Kasumi-1 (cell line): Measurements from ENCODE around the gene CES2.
A peak's percentile ranks its signal among the peaks of the same experiment; 100 is the strongest.
"Not testable (repeated sequence)": the region's sequence is repeated elsewhere in the genome, so short reads cannot be mapped to it uniquely, and the experiment has no call there.

Source experiments
- DNase-seq, 2 experiments: peaks; one replicate each; lab custom pipeline; 2025; lab: John Stamatoyannopoulos, UW

Gene CES2, protein sequence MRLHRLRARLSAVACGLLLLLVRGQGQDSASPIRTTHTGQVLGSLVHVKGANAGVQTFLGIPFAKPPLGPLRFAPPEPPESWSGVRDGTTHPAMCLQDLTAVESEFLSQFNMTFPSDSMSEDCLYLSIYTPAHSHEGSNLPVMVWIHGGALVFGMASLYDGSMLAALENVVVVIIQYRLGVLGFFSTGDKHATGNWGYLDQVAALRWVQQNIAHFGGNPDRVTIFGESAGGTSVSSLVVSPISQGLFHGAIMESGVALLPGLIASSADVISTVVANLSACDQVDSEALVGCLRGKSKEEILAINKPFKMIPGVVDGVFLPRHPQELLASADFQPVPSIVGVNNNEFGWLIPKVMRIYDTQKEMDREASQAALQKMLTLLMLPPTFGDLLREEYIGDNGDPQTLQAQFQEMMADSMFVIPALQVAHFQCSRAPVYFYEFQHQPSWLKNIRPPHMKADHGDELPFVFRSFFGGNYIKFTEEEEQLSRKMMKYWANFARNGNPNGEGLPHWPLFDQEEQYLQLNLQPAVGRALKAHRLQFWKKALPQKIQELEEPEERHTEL

DNA sequence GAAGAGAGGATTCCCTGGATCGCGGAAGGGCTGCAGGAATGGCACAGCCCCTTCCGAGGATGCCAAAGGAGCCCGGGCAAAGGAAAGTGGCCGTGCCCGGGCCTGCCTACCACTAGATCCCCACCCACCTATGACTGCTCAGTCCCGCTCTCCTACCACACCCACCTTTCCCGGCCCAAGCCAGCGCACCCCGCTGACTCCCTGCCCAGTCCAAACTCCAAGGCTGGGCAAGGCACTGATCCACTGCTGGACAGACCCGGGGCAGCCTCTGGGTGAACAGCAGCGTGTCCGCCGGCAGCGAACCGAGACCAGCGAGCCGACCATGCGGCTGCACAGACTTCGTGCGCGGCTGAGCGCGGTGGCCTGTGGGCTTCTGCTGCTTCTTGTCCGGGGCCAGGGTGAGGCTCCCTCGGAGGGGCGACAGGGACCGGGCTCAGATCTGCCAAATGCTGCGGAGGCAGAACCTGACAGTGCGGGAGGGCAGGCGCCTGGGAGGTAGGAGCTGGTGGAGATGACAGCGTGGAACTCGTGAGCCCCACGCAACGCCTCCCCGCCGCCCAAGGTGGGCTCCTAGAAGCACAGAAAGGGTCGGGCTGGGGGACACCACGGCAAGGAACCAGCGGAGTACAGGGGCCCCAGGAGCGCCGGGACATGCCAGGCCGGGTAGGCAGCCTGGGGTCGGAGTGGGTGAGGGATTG is at the start of gene CES2:
Gene CES2 (plus strand): TSS at position 203 of the 698 bp plus-strand sequence. CDS start 120 bp downstream, at position 323.
- DNase-seq = no peak

DNA sequence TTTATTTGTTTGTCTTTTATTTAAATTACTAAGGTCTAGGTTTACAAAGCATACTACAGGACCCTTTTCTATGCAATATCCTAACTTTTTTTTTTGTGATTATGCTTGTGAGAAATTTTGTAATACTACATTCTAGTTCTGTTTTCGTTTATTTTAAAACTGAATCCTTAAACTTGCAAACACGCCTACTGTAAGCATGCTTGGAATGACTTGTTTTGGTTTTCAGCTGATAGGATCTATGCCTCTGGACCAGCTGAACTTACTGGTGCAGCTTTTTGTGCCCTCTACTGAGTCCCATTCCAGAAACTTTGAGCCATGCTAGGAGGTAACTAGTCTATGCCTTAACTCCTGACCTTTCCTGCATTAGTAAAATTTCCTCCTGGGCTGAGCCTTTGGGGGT is 49.0 kb upstream of the CES2 start:
- DNase-seq = no peak

DNA sequence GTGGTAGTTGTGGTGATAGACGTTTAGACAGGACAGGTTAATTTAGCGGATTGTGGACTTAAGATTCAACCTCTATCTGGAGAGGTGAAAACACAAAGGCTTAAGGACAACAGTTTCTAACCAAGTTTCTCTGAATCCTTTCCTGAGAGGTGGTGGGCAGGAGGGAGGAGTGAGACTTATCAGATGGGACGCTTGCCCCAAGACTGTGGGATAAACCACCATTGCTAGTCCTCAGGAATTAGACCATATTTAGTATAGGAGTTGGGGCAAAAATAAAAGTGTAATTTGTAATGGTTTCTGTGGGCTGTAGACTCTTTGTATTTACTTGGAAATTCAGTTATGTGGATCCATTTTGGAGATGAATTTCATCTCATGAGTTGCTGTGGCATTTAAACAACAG is 48.4 kb upstream of the CES2 start:
- DNase-seq = no peak

DNA sequence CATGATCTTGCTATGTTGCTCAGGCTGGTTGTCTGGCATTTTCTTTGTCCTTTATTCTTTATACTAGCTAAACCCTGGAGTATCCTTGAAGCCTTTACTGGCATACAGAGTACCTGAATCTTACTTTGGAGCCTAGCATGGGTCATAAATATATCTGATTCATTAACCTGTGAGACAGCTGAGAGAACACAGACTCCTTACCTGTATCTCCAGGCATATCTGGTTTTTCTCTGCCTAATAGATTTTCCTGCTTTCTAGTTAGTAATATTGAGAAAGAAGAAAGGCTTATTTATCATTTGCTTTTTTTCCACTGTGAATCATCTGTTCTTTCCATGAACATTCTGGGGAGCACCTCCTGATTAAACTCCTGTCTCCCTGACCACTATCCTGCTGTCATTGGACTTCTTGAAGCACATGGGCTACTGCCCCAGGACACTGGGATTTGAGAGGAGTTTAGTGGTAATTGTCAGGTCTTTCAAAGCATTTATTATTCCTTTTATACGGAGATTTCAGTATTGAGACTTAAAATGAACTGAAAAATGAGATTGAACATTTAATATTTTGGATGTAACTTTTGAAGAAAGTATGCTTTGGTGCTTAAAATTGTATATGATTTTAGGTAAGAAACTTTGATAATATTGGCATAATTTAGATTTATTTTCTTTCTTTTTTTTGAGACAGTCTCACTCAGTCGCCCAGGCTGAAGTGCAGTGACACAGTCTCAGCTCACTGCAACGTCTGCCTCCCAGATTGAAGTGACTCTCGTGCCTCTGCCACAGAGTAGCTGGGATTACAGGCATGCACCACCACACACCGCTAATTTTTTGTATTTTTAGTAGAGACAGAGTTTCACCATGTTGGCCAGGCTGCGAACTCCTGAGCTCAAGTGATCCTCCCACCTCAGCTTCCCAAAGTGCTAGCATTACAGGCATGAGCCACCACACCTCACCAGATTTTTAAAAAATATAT is 46.4 kb upstream of the CES2 start:
- DNase-seq = no peak

DNA sequence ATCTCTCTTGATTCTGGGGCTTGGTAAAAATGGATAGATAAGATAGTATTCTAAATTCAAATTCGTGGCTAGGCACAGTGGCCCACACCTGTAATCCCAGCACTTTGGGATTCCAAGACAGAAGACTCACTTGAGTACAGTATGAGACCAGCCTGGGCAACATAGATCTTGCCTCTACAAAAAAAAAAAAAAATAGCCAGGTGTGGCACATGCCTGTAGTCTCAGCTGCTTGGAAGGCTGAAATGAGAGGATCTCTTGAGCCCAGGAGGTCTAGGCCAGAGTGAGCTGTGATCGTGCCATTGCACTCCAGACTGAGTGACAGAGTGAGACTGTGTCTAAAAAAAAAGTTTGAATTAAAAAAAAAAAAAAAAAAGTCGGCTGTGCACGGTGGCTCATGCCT is 45.7 kb upstream of the CES2 start:
- DNase-seq = no peak

DNA sequence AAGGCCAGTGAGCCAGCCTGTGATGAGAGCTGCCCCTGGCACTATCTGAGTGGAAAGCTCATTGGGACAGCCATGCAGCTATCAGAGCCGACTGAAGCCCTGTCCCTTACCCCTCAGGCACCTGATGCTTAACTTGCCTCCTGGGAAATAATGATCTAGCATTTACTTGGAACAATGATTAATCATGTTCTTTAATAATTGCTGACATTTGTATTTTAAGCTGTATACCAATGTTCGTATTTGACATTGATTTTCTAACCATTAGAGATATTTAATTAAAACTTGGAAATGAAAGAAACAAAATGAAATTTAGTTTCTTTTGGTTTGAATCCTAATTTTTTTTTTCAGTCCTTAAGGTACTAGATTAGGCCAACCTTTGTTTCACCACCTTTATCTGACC is 44.5 kb upstream of the CES2 start:
- no peak for DNase-seq

DNA sequence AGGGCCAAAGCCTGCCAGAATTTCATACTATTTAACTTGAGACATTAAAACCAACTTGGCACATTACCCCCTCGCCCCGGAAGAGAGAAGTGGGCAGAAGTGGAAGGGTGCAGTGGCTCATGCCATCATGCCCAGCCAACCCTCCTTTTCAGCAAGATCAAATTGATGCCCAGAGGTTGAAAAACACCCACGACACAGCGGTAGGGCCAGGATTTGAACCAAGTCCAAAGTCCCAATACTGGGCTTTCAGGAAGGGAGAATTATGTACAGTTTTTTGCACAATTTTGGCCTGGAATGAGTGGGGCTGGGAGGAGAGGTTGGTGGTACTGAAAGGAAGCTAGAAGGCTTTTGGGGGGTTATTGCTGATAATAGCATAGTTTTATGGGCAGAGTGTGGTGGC is 44.0 kb upstream of the CES2 start:
- no peak for DNase-seq

DNA sequence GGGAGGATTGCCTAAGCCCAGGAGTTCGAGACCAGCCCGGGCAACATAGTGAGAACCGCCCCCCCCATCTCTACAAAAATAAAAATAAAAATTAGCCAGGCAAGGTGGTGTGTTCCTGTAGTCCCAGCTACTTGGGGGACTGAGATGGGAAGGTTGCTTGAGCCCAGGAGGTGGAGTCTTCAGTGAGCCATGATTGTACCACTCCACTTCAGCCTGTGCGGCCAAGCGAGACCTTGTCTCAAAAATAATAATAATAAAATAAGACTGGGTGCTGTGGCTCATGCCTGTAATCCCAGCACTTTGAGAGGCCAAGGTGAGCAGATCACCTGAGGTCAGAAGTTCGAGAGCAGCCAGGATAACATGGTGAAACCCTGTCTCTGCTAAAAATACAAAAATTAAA is 43.5 kb upstream of the CES2 start:
- DNase-seq = no peak

DNA sequence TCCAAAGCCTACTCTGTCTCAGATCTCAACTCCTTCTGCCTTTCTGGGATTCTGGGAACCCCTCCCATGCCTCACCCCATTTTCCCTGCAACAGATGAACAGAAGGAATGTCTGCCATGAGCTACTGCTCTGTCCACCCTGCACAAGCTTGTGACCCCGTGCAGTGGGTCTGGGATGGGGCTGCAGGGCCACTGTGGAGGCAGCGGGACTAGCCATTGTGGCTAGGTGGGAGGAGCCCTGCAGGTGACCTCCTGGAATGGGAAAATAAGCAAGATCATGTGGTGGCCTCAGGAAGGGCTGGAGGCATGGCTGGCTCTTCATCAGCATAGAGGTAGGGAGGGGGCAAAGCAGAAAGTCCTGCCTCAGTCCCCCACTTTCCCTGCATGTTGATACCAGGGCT is 41.3 kb upstream of the CES2 start:
- no peak for DNase-seq

DNA sequence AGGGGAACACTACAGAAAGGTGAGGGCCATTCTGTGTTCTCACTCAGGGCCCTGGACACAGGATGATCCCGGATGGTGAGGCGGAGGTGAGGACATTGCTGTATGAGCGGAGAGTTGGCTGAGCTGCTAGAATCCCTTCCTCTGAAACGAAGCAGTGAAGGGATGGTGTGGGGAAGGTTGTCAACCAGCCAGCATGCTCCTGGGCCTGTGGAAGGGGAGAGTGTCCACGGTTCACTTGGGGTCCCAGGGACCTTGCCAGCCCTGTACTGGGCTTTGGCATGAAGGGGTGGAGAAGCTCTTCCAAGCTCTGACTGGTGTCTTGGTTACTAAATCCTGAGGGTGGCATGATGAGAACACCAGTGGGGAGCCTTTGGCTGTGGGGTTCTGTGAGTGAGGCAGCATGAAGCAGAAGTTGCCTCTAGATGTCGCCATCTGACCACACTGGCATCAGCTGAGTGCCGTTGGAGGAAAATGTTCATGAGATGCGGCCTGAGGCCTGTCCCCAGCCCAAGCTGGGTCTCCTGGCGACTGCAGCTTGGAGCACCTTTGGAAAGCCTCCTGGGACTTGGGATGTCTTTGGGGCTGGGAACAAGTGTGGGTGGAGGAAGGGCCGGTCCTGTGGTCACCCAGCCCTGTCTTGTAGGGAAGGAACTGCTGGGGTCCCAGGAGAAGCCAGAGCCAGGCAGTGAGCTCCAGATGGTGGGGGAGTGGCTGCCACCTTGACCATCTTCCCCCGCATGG is 40.2 kb upstream of the CES2 start:
- DNase-seq = peak; percentile 71 to 73

DNA sequence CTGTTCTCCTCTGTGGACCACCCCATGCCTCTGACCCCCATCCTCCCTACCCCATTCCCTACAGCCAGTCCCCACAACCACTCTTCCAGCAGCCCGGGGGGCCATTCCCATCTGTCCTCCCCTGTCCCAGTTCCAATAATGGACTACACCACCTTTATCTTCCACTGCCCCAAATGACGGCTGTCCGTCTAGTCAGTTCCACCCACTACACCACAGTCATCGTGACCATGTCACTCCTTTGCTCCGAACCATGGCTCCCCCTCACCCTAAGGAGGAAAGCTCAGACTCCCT is 39.7 kb upstream of the CES2 start:
- no peak for DNase-seq

DNA sequence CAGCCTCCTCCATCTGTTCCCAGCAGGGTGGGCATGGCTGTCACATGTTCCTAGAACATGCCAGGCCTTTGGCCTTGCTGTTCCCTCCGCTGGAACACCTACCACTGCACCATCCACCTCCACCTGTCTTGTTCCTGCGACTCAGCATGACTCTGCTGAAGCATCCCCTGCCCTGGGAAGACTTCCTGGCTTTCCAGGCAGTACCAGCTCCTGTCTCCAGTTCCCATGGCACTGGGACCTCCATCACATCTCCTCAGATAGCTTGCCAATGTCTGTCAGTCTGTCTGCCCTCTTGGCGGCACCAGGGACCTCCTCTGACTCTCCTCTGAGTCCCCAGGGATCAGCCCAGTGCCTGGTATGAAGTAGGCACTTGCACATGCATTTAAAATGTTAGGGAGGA is 39.3 kb upstream of the CES2 start:
- no peak for DNase-seq

DNA sequence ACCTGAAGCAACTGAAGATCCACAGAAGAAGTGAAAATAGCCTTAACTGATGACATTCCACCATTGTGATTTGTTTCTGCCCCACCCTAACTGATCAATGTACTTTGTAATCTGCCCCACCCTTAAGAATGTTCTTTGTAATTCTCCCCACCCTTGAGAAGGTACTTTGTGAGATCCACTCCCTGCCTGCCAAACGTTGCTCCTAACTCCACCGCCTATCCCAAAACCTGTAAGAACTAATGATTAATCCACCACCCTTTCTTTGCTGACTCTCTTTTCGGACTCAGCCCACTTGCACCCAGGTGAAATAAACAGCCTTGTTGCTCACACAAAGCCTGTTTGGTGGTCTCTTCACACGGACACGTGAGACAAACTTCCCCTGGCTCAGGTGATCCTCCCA is 38.6 kb upstream of the CES2 start:
- DNase-seq = not testable (repeated sequence)

DNA sequence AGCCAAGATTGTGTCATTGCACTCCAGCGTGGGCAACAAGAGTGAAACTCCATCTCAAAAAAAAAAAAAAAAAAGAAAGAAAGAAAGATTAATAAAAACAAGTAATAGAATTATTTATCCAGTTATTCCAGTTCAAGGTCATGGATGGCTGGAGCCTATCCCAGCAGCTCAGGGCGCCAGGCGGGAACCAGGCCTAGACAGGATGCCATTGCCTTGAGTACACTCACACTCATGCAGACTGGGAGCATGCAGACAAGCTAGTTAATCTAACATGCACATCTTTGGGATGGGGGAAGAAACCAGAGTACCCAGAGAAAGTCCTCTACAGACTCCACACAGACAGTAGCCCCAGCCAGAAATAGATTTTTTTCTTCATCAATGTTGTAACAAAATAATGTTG is 37.1 kb upstream of the CES2 start:
- DNase-seq = no peak

DNA sequence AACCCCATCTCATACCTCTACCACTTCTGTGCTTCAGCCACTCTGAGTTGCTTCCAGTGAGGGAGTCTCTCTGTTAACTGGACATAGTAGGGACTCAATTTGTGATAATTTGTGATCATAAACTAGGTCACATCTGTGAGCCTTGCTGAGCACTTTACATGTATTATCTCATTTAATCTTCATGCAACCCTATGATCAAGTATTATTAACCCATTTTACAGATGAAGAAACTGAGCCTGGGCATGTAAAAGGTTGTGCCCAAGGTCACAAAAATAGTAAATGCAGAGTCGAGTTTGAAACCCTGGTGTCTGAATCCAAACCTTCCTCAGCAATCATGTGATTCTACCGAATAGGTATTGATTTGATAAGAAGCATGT is 36.4 kb upstream of the CES2 start:
- DNase-seq = no peak

DNA sequence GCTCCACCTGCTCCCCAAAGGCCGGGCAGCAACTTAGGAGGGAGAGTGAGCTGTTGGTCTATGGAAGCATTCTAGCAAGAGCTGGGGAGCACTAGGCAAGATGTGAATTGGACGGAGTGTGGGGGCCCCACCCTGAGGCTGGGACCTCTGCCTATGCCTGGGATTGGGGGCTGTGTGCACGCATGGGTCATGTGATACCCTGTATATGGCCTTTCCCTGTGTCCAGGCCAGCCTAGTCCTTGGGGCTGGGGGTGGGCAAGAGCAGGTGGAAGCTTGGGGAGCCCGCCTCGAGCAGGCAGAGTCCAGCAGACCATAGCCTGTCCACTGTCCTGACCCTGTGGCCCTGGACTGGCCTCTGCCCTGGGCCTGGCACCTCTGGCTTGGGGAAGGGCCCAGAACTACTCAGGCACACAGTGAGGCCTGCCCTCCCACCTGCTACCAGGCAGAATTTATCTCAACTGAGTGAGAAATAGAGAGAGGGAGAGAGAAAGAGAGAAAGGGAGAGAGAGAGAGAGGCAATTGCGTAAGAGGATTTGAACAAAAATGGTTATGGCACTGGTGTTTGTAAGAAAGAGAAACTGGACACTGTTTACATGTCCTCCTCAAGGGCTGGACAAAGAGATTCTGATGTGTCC is 35.9 kb upstream of the CES2 start:
- DNase-seq = no peak

DNA sequence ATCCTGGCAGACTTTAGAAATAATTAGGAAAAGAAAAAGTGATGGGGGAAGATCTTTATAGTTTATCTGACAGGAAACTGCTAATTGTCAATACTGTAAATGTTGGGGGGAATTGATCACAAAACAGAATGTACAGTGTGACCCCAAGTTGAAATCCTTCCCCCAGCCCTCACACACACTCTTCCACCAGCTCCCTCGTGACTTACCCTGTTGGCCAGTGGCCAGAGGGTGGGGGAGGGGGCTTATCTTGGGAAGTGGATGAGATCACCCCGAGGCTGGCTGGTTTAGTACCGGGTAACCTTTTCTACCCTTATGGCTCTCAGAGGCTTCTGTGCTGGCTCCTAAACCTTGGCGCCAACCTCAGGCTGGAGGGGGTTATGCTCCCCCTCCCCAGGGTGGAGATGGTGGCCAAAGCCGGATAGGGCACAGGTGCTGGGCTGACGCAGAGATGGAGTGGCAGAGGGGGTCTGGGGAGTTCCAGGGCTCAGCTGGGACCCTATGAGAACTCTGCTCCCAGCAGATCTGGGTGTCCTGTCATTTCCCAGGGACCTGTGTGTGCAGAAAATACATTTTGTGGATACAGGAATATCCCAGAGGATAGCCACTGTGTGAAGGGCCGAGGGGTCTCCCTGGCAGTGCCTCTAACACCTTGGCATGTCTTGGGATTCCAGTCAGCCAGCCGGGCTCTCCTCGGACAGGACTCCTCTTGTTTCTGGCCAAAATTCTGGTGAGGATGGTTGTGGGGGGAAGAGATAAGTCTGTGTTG is 35.2 kb upstream of the CES2 start:
- DNase-seq = no peak

DNA sequence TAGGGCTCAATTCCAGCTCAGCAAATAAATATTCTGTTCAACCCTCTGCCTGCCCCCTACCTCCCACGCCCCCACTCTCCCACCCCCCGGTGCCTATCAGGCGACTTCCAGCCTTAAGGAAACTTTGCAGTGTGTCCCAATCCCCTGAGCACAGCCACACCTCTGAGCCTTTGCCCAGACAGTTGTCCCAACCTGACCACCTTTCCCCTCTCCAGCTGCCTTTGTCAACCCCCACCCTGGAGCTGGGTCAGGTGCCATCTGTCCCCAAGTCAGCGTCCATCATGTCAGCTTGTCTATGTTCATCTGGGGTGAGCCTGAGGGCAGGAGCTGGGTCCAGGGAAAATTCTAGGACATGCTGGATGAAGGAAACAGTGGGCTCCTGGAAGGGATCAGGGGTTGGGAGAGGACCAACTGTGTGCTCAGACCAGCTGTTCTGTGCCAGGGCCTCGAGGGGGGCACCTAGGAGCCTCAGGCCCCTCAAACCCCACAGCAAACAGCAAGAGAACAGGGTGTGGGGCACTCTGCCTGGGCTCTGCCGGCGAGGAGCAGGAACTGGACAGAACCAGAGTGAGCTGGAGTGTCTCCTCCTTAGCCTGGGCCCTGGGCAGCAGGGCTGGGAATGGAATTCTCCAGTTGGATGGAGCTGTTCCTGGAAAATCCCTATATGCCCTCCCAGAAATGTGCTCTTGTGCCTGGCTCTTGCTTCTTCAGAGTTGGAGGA is 34.4 kb upstream of the CES2 start:
- DNase-seq = no peak

DNA sequence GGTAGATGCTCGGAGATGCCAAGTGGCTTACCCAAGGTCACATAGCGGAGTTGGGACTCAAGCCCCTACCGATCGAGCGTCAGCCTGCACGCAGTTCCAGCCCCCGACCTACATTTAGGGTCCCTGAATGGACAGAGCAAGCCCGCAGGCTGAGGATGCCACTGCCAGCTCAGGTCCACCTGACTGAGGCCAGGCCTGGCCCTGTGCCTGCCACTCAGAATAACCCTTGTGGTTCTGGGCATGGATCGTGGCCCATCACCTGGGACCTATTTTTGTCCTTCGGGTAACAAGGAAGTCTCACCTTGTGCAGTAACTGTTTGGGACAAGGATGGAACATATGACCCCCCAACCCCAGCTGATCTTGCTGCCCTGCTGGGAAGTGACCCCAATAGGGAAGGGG is 33.7 kb upstream of the CES2 start:
- DNase-seq = no peak
